Stimulated activated CD4-positive, alpha-beta T cell treated with anti-CD3 and anti-CD28 coated beads, Interleukin-4, amount 100 ng/mL, for 24 hours (primary cell): ENCODE data around the gene MYO6.

Experiments used
- DNase-seq: peaks from one replicate; pipeline ENCODE4 v3.0.0-alpha.2; 2020

Gene MYO6

DNA sequence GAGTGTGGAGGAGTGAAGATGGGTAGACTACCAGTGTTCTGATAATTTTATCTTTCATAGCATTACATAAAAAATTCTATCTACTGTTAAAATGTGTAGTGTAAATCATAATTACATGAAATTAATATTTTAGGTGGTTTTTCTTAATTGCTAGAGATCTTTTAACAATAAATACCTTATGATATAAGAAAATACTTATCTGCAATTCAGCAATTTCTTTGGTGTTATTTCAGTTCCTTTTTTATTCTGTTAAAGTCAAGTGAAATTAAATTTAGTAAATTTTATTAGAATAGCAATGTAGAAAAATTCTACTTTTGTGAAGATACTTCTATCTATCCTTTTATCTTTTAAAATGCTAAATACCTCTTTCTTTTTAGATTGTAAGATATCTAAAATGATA is 219.1 kb downstream of the MYO6 start:
- DNase-seq: no peak
